ENCODE measurements around the gene HSD3B2. TPM values are rescaled to one million over a fixed set of nuclear protein-coding genes. Genes with fewer than 3 reads are reported as not detected.
A peak's percentile ranks its signal among the peaks of the same experiment; 100 is the strongest.

The HSD3B2 gene
- total and polyA plus RNA-seq, 4 donors: 0.02 to 1.6 TPM; not detected in 2

GRCh38 chr1:119409731-119410130, 5.2 kb upstream of the HSD3B2 start:
- H3K36me3 ChIP-seq (ENCODE audit: control insufficient read depth in 4 of 4, insufficient read depth in 4 of 4, low read length in 4 of 4): no peaks in the 10 kb centered on the region
- no peak overlapping the region for H3K4me3 ChIP-seq
- H3K4me1 ChIP-seq (ENCODE audit: control insufficient read depth in 5 of 5, insufficient read depth in 5 of 5, low read length in 5 of 5): no peaks in the 10 kb centered on the region
- ATAC-seq (ENCODE audit: insufficient read depth, low FRiP score) (no peak), DNase-seq (peak in 1 of 3 donors; percentile 20)
- no peak overlapping the region for H3K9ac ChIP-seq (ENCODE audit: insufficient read depth in 1 of 2, low read length in 2 of 2)
- H3K27me3 ChIP-seq (ENCODE audit: control insufficient read depth in 3 of 3, insufficient read depth in 3 of 3, low read length in 2 of 3): no peaks in the 10 kb centered on the region
- no peak overlapping the region for H3K27ac ChIP-seq (ENCODE audit: low read depth in 1 of 2, low read length in 1 of 2)
- H3K9me3 ChIP-seq (ENCODE audit: control insufficient read depth in 4 of 4, insufficient read depth in 3 of 4, low read length in 3 of 4): peaks cover 0 to 5% (median 3%) of the 10 kb centered on the region in 4 donors
- TF ChIP-seq, protein P1, sequence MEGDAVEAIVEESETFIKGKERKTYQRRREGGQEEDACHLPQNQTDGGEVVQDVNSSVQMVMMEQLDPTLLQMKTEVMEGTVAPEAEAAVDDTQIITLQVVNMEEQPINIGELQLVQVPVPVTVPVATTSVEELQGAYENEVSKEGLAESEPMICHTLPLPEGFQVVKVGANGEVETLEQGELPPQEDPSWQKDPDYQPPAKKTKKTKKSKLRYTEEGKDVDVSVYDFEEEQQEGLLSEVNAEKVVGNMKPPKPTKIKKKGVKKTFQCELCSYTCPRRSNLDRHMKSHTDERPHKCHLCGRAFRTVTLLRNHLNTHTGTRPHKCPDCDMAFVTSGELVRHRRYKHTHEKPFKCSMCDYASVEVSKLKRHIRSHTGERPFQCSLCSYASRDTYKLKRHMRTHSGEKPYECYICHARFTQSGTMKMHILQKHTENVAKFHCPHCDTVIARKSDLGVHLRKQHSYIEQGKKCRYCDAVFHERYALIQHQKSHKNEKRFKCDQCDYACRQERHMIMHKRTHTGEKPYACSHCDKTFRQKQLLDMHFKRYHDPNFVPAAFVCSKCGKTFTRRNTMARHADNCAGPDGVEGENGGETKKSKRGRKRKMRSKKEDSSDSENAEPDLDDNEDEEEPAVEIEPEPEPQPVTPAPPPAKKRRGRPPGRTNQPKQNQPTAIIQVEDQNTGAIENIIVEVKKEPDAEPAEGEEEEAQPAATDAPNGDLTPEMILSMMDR (IDR thresholded peaks at IDR 0.05; ENCODE audit: control extremely low read depth, extremely low read depth): no peak

- ATAC-seq (ENCODE audit: insufficient read depth, low FRiP score): no peak
- WGBS, 2 donors: 90 to 91% methylated on average over 3 of the region's 3 CpGs
Measured at GRCh38 chr1:119410961-119411360, 4.0 kb upstream of the HSD3B2 start.

DNA sequence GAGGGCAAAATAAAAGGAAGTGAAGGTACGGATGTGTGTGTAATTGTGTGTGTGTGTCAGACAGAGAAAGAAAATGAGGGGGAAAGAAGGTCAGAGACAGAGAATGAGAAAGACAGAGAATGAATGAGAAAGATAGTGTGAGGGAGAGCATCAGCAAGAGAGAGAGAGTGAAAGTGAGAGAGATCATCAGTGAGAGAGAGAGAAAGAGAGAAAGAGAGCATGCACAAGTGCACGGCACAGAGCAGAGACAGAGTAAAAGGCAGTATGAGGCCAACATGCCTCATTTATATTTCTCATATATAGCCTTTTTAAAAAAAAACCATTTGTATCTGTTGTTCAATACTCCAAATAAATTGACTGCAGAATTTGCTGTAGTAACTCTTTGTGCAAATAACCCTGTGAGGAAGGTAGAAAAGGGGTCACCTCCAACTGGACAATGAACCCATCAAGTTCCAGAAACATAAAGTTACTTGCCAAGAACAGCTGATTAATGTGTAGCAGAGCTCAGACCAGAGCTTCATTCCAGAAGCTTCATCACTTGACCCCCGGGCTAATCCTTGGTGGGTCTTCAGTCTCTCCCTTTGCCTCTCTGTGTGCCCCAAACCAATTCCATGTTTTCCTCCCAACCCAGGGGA, 1.2 kb downstream of the HSD3B2 start:
- H3K27ac ChIP-seq (ENCODE audit: low read depth in 1 of 2, low read length in 1 of 2): no peak overlapping the region
- H3K36me3 ChIP-seq (ENCODE audit: control insufficient read depth in 4 of 4, insufficient read depth in 4 of 4, low read length in 4 of 4): no peaks in the 10 kb centered on the region
- no peak overlapping the region for H3K4me3 ChIP-seq
- H3K9me3 ChIP-seq (ENCODE audit: control insufficient read depth in 4 of 4, insufficient read depth in 3 of 4, low read length in 3 of 4): no peaks in the 10 kb centered on the region
- no peaks in the 10 kb centered on the region for H3K4me1 ChIP-seq (ENCODE audit: control insufficient read depth in 5 of 5, insufficient read depth in 5 of 5, low read length in 5 of 5)
- no peak overlapping the region for H3K9ac ChIP-seq (ENCODE audit: insufficient read depth in 1 of 2, low read length in 2 of 2)
- DNase-seq: no peak
- 64 to 80% methylated on average over 3 of the region's 3 CpGs for WGBS, 2 donors
- TF ChIP-seq, protein P1 (IDR thresholded peaks at IDR 0.05; ENCODE audit: control extremely low read depth, extremely low read depth): no peak
- no peaks in the 10 kb centered on the region for H3K27me3 ChIP-seq (ENCODE audit: control insufficient read depth in 3 of 3, insufficient read depth in 3 of 3, low read length in 2 of 3)
- ATAC-seq (ENCODE audit: insufficient read depth, low FRiP score): no peak

More at GRCh38 chr1:119410961-119411360, 4.0 kb upstream of the HSD3B2 start:
- Histone ChIP-seq H3K9me3 (ENCODE audit: control insufficient read depth in 4 of 4, insufficient read depth in 3 of 4, low read length in 3 of 4) (peaks cover 0 to 4% (median 0%) of the 10 kb centered on the region in 4 donors), H3K27ac (ENCODE audit: low read depth in 1 of 2, low read length in 1 of 2) (no peak overlapping the region), H3K4me3 (no peak overlapping the region), H3K9ac (ENCODE audit: insufficient read depth in 1 of 2, low read length in 2 of 2) (no peak overlapping the region), H3K27me3 (ENCODE audit: control insufficient read depth in 3 of 3, insufficient read depth in 3 of 3, low read length in 2 of 3) (no peaks in the 10 kb centered on the region), H3K4me1 (ENCODE audit: control insufficient read depth in 5 of 5, insufficient read depth in 5 of 5, low read length in 5 of 5) (no peaks in the 10 kb centered on the region), H3K36me3 (ENCODE audit: control insufficient read depth in 4 of 4, insufficient read depth in 4 of 4, low read length in 4 of 4) (no peaks in the 10 kb centered on the region)
- no peak for DNase-seq
- TF ChIP-seq, protein P1 (IDR thresholded peaks at IDR 0.05; ENCODE audit: control extremely low read depth, extremely low read depth): no peak

GRCh38 chr1:119419109-119419508, 4.2 kb downstream of the HSD3B2 start:
- no peaks in the 10 kb centered on the region for H3K4me1 ChIP-seq (ENCODE audit: control insufficient read depth in 5 of 5, insufficient read depth in 5 of 5, low read length in 5 of 5)
- DNase-seq (no peak), ATAC-seq (ENCODE audit: insufficient read depth, low FRiP score) (no peak)
- no peaks in the 10 kb centered on the region for H3K9me3 ChIP-seq (ENCODE audit: control insufficient read depth in 4 of 4, insufficient read depth in 3 of 4, low read length in 3 of 4)
- WGBS, 2 donors: 80 to 89% methylated on average over 5 of the region's 5 CpGs
- H3K27ac ChIP-seq (ENCODE audit: low read depth in 1 of 2, low read length in 1 of 2): no peak overlapping the region
- no peaks in the 10 kb centered on the region for H3K36me3 ChIP-seq (ENCODE audit: control insufficient read depth in 4 of 4, insufficient read depth in 4 of 4, low read length in 4 of 4)
- H3K4me3 ChIP-seq: no peak overlapping the region
- H3K27me3 ChIP-seq (ENCODE audit: control insufficient read depth in 3 of 3, insufficient read depth in 3 of 3, low read length in 2 of 3): no peaks in the 10 kb centered on the region
- H3K9ac ChIP-seq (ENCODE audit: insufficient read depth in 1 of 2, low read length in 2 of 2): no peak overlapping the region
- TF ChIP-seq, protein P1 (IDR thresholded peaks at IDR 0.05; ENCODE audit: control extremely low read depth, extremely low read depth): no peak
